Embryonic facial prominence (tissue), 1 donor: Measurements from ENCODE around the gene TMPRSS9.
"Not testable (repeated sequence)": the region's sequence is repeated elsewhere in the genome, so short reads cannot be mapped to it uniquely, and the experiment has no call there.

Experiments
- DNase-seq: peaks from one replicate; pipeline ENCODE4 v3.0.0-alpha.2; 2016; ENCODE audit errors: extremely low spot score

The TMPRSS9 gene

GRCh38 chr19:2342656-2343288 is 17.3 kb upstream of the TMPRSS9 start:
- DNase-seq: no peak

GRCh38 chr19:2343289-2343982 is 16.6 kb upstream of the TMPRSS9 start:
- DNase-seq: no peak

- DNase-seq: no peak
Measured at GRCh38 chr19:2344381-2344870, 15.6 kb upstream of the TMPRSS9 start.

- no peak for DNase-seq
Measured at GRCh38 chr19:2345076-2345475, 15.0 kb upstream of the TMPRSS9 start.

GRCh38 chr19:2345794-2346663 is 14.0 kb upstream of the TMPRSS9 start:
- no peak for DNase-seq

- DNase-seq: not testable (repeated sequence)
Measured at GRCh38 chr19:2349818-2350217, 10.2 kb upstream of the TMPRSS9 start.

- no peak for DNase-seq
Measured at GRCh38 chr19:2350656-2351055, 9.4 kb upstream of the TMPRSS9 start.

GRCh38 chr19:2351591-2351990 is 8.5 kb upstream of the TMPRSS9 start:
- no peak for DNase-seq

GRCh38 chr19:2352121-2352520 is 7.9 kb upstream of the TMPRSS9 start:
- no peak for DNase-seq

- DNase-seq: no peak
Measured at GRCh38 chr19:2353159-2353886, 6.7 kb upstream of the TMPRSS9 start.

- DNase-seq: no peak
Measured at GRCh38 chr19:2353887-2354592, 6.0 kb upstream of the TMPRSS9 start.

- no peak for DNase-seq
Measured at GRCh38 chr19:2354670-2355069, 5.4 kb upstream of the TMPRSS9 start.

GRCh38 chr19:2355168-2356035 is 4.7 kb upstream of the TMPRSS9 start:
- DNase-seq: no peak

- DNase-seq: no peak
Measured at GRCh38 chr19:2356036-2356646, 3.9 kb upstream of the TMPRSS9 start.

- no peak for DNase-seq
Measured at GRCh38 chr19:2357279-2358206, 2.5 kb upstream of the TMPRSS9 start.

GRCh38 chr19:2358548-2359173 is 1.4 kb upstream of the TMPRSS9 start:
- DNase-seq: no peak

- no peak for DNase-seq
Measured at GRCh38 chr19:2360833-2361232, 768 bp downstream of the TMPRSS9 start.
